B cell (primary cell): ENCODE results near the gene EPRS1.

Source experiments
- CTCF ChIP-seq: fragments of 200-600 bp; IDR thresholded peaks from one replicate; pipeline ENCODE4 v1.8.0; 2022; ENCODE audit warnings: antibody characterized with exemption, mild to moderate bottlenecking
- EZH2 ChIP-seq: IDR thresholded peaks from 2 replicates; pipeline ENCODE4 v1.6.1; 2012; ENCODE audit warnings: borderline replicate concordance, low read depth, mild to moderate bottlenecking, moderate library complexity, low read length; ENCODE audit not compliant: insufficient read depth, poor library complexity, severe bottlenecking

DNA sequence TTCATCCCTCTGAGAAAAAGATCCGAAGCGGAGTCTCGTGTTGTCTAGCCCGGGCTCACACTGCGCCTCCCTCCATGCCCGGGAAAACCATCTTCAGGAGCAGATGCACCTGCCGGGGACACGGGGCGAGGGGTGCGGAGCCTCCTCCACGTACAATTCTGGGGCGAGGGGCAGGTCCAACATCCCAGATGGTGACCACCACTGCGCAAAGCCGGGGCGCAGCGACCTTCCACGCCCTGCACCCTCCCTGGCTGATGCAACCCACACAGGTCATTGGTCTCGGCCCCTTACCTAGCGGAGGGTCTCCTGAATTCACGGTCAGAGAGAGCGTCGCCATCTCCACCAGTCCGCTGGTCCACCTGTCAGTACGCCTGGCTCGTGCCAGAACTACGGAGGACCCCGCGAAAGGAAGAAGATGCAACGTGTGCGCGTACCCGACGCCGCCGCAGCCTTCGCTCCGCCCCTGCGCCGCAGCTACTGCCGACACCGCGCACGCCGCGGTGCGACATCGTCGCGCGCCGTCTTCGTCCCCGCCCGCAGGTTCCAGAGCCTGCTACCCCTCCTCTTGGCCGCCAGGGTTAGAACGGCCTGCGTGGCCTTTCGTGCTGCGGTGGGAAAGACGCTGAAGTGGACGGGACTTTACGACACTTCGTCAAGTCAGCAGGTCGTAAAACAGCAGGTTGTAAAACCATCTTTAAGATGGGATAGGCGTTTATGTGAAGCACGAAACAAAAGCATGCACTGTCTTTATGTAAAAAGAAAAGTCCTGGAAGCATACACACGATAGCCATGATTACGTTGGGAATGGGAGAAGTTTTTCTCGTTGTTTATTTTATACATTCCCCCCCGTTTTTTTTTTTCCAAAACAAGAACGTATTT lies at the start of gene EPRS1:
- TF ChIP-seq EZH2 (no peak), CTCF (peak; percentile 78)
